ENCODE measurements around the gene DARS2.

- TF ChIP-seq, protein P1, sequence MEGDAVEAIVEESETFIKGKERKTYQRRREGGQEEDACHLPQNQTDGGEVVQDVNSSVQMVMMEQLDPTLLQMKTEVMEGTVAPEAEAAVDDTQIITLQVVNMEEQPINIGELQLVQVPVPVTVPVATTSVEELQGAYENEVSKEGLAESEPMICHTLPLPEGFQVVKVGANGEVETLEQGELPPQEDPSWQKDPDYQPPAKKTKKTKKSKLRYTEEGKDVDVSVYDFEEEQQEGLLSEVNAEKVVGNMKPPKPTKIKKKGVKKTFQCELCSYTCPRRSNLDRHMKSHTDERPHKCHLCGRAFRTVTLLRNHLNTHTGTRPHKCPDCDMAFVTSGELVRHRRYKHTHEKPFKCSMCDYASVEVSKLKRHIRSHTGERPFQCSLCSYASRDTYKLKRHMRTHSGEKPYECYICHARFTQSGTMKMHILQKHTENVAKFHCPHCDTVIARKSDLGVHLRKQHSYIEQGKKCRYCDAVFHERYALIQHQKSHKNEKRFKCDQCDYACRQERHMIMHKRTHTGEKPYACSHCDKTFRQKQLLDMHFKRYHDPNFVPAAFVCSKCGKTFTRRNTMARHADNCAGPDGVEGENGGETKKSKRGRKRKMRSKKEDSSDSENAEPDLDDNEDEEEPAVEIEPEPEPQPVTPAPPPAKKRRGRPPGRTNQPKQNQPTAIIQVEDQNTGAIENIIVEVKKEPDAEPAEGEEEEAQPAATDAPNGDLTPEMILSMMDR (IDR thresholded peaks at IDR 0.05): no peak
- no peak for TF ChIP-seq POLR2A (IDR thresholded peaks at IDR 0.05)
These were observed 46.6 kb downstream of the DARS2 start for GRCh38 chr1:173871091-173871490.
